Stimulated activated naive CD8-positive, alpha-beta T cell treated with anti-CD3 and anti-CD28 coated beads, Interleukin-15, Interleukin-2, amounts not matched to agents 100 U/mL and 50 U/mL, for 24 hours (primary cell): ENCODE measurements around the gene PYGB.
A peak's percentile ranks its signal among the peaks of the same experiment; 100 is the strongest.
"Not testable (repeated sequence)": the region's sequence is repeated elsewhere in the genome, so short reads cannot be mapped to it uniquely, and the experiment has no call there.

Experiments
- ATAC-seq: fragments of 150-1000 bp; cut with Tn5 transposase; one replicate; pipeline ENCODE4 v1.10.0; 2021
- DNase-seq: peaks from one replicate; pipeline ENCODE4 v3.0.0; 2021

PYGB gene

DNA sequence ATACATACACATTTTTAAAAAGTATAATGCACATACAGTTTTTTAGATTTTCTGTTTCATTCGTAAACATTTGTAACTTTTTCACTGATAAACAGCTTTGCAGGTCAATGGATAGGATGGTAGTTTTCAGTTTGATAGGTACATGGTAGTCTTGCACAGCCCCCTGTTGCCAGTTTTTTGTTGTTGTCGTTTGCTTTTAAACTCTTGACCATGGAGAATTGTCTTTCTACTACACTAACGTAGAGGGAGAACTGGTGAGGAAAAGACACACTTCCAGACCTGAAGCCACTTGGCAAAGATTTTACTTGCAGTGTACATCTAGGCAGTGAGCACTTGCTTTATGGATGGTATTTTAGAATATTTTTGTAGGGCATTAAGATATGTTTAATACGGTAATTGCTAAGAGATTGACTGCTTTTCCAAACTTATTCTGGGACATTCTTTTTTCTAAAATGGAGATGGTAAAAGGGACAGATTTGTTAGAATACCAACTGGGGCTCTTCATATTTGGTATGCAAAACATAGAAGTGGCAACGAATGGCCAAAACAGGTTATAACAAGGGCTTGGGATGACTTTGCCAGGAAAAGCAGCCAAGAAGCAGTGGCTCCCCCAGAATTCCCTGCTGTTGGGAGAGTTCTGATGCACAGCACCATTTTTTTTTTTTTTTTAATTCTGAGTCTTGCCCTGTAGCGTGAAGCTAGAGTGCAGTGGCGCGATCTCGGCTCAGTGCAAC, 1.5 kb downstream of the PYGB start:
- no peak for DNase-seq
- ATAC-seq: no peak

DNA sequence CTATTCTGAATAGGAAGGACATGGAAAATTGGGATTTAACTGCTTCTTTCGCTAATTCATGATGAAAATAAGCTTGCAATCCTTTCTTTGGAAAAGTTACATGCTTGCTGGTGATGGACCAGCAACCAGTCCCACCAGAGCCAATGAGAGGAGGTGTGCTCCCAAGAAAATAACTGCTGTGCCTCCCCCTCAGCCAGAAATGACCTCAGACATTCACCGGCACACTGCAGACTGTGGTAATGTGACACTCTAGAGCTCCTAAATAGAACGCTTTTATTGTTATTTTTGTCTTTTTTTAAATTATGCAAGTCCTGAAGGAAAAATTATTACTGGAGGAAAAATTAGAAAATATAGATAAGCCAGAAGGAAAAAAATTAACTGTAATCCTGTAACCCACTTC, 2.6 kb downstream of the PYGB start:
- ATAC-seq (no peak), DNase-seq (no peak)

DNA sequence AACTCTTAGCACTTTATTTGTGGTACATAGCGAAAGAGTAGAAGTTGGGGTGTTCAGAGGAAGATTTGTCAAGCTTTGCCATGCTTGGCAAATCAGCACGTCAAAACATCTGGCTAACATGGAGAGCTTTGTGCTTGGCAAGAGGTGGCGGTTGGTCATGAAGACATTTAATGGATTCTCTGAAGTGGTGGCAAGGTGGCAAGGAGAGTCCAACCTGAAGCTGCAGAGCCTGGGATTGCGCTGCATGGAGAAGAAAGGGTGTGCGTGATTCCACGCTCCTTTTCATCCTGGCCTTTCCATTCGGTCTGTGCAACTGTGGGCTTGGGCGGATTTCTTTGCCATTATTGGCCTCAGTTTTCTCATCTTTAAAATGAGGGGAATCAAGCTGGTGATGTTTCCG, 3.1 kb downstream of the PYGB start:
- ATAC-seq: no peak
- no peak for DNase-seq

DNA sequence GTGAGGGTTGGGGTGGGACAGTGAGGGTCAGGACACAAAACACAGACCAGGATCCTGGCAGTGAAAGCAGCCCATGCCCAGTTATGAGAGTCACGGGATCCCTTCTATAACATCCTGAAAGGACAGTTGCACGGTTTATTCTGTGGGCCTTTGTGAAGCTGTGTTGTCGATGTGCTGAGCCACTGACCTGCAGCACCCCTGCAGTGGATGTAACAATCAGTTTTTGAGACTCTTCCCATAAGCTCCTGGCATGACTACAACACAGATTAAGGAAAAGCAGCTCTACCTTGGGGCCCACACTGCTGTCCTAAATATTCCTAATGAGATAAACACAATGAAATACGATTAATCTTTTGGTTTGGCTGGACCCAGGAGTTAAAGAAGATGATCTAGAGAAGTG, 3.7 kb downstream of the PYGB start:
- DNase-seq: no peak
- no peak for ATAC-seq

DNA sequence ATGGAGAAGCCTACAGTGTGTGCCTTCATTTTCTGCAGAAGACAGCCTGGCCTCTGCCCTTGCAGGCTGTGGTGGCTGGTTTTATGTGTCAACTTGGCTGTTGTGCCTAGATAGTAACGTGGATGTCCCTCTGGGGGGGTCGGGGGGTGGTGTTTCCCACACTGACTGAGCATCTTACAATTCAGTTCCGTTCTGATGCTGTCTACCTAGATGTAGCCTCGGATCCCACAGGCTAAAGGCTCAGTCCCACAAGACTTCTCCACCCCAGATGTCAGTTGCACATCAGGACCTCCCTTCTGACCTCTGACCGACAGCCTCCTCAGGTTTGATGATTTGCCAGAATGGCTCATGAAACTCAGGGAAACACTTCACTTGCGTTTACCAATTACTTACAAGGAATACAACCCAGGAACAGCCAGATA, 4.4 kb downstream of the PYGB start:
- ATAC-seq (no peak), DNase-seq (no peak)

DNA sequence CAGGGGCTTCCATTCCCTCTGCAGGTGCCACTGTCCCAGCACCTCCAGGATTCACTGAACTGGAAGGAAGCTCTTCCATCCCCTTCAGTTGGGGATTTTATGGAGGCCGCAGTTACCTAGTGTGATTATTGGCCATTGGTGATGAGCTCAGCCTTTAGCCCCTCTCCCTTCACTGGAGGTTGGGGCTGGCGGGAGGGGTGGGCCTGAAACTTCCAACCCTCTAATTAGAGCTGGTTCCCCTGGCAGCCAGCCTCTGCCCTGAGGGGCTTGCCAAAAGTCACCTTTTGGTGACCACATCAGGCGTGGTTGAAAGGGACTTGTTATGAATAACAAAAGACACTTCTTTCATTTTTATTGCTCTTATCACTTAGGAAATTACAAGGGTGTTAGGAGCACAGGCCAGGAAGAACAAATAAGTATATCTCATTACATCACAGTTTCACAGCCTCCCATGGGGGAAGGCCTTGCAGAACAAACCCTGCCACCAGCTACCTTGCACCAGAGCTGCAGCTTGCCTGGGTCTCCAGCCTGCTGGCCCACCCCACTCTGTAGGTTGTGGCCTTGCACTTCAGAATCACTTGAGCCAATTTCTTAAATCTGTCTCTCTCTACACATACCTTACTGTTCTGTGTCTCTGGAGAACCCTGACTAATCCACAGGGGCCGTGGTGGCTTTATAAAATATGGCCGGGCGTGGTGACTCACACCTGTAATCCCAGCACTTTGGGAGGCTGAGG, 5.0 kb downstream of the PYGB start:
- no peak for DNase-seq
- ATAC-seq: peak; percentile 25

DNA sequence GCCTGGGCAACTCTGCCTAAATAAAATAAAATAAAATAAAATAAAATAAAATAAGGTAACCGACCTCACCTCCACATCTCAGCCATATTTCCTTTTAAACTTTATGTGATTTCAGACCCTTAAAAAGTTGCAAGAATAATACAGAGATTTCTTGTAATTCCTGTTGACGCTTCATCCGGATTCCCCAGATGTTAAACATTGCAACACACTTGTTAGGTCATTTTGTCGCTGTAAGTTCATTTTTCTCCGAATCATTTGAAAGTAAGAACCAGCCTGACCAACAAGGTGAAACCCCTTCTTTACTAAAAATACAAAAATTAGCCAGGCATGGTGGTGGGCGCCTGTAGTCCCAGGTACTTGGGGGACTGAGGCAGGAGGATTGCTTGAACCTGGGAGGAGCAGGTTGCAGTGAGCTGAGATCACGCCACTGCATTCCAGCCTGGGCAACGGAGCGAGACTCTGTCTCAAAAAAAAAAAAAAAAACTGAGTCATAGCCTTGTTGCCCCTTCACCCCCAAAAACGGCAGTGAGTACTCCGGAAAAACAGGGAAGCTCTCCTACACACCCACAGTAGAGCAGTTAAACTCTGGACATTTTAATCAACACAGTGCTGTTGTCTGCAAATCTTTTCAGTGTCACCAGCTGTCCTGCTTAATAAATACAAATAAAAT, 5.9 kb downstream of the PYGB start:
- DNase-seq (no peak), ATAC-seq (no peak)

DNA sequence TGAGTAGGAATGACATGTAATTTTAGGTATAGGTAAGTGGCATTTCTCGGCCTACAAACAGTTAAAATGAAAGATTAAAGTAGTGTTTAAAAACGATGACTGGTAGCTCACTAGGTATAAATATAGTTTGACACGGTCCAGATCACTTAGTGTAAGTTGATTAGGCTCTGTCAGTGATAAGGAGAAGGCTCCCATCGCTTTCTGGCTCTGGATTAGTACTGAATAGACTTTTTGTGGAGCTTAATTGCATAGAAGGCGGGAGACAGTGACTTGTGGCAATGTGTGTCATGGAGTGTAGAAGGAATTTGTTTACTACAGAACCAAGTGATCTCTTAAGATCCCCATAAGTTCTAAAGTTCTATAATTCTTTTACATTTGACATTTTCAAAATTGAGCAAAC, 6.7 kb downstream of the PYGB start:
- no peak for DNase-seq

DNA sequence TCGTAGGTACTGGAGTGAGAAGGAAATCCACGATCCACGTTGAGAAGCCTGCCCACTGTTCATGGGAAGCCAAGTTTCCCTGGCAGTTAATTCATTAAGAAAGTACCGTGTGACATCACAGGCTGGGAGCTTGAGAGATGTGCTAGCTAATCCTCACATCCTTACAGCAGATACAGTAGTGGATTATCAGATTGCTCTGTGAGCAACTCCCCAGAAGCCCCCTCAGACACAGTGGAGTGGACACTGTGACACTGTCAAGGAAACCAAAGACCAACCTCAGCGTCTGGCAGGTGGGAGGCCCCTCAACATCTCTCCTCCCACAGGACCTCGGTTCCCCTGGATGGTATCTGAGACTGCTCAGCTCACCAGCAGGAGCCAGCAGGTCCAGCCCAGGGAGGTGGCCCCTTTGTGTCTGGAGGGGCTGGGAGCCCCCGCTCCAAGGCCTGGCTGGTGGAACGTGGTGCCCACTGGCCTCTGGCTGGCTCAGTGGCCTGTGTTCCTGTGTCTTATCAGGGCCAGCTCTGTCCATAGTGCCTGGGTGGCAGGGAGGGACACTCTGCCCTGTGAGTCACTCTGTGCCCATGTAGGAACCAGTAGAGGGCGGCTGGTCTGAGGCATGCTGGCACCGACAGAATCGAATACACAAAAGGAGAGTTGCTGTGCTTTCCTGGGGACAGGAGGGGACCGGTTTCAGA, 7.2 kb downstream of the PYGB start:
- DNase-seq: no peak

More for the DNA sequence above, 6.7 kb downstream of the PYGB start:
- no peak for ATAC-seq

DNA sequence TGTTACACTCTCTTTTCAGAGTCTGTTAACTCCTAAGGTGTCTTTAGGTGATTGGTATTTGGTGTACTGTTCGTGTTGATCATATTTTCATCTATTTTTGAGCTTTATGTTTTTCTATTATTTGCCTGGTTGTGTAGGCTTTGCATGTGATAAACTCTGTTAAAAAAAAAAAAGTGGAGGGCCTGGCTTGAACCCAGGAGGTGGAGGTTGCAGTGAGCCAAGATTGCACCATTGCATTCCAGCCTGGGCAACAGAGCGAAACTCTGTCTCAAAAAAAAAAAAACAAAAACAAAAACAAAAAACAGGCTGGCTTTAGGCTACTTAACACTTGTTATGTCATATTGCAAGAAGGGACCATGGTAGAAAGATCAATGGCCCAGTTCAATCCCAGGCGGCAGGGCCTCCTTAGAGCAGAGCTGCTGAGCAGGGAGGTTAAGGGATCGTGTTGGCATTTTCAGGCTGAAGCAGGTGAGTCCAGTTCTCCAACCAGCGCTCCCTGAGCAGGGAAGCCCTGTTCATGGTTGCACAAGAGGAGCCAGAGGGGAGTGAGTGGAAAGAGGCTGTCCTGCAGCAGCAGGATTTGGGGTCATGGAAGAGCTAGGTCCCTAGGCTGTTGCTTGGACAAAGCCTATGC, 8.5 kb downstream of the PYGB start:
- ATAC-seq: no peak
- no peak for DNase-seq

More for the DNA sequence above, 7.2 kb downstream of the PYGB start:
- ATAC-seq: no peak

DNA sequence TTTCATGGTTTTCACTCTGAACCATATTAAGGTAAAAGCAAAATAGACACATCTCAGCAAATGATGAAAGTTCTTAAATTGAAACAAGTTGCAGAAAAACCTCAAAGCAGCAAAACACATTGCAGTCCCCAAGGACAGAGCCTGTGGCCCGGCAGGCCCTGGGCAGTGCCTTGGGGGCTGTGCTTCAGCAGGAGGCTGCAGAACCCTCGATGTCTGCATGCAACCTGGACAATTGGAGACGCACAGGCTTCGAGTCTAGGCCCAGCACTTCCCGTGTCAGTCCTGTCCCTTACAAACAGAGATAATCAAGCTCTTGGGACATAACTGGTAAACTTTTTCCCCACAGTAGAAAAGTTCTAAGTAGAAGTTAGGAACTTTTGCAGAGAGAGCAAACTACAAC, 9.2 kb downstream of the PYGB start:
- ATAC-seq (no peak), DNase-seq (no peak)

DNA sequence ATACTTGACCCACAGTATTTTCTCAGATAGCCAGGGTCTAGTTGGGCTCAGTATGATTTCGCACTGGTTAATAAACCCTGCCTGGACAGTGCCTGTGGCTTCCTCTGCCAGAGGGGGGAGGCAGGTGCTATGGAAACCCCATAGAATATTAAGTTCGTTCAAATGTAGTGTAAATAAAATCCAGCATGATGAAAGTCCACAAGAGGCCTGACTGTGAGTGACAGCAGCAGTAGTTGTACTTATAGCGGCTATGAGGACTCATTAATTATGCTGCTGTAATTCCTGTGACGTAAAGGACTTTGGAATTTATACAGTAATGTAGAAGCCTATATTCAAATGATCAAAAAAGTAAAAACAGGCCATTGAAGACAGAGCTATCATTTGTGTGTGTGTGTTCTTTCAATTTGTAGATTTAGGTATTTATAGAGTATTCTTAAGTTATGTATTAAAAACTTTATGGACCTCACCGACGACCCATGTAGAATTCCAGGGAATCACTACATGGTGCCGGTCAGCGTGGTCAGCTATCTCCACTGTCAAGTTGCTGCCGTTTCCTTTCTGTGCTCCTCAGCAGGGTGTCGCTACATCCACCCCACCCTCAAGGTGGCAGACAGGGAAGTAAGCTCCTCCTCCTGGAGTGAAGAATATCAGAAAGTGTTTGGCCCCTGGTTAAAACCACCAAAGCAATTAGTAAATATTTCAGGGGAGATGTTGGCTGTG, 10.0 kb downstream of the PYGB start:
- no peak for ATAC-seq
- DNase-seq: no peak

DNA sequence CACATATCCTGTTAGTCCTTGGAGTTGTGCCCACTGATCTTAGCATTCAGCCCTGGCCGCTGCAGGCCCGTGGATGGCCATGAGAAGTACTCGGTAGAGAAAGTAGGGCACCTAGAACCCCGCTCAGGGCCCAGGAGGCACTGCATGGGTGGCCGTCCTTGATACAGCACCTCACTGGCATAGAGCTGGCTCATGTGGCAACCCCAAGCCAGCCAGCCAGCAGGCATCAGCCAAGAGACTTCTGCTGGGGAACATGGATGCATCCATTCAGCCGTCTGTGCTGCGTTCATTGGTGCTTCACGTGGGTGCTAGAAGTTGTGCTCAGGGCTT, 10.6 kb downstream of the PYGB start:
- ATAC-seq (no peak), DNase-seq (no peak)

DNA sequence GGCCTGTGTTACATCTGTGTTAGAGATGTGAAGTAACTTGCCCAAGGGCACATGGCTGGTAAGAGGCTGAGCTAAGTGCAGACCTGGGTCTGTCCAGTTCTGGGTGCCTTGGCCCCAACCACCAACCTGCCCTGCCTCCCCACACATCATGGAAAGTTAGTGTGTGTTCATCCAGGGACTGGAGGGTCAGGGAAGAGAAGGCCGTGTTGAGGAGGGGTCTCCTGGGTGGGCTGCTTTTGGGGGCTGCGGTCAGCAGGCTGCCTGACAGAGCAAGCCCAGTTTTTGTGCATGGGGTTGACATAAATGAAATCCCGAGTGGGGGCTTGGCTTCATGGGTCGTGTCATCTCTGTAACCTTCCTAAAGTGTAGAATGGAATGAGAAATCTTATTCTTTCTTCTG, 10.9 kb downstream of the PYGB start:
- DNase-seq (no peak), ATAC-seq (no peak)

DNA sequence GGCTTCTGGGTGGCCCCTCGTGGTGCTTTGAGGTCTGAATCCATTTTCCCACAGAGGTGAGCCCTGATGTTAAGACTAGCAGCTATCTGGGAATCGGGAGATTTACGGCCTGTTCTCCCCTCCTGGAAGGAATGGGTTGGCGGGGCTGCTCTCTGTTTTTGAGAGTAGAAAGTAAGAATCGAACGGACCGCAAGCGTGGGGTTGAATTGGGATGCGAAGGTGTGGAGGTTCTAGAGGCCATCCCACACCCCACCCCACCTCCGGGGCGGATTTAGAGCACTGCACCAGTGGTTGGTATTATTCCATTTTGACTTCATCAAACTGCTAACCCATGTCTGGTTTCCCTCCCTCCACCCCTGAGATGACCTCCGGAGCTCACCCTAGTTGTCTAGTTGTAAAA, 11.5 kb downstream of the PYGB start:
- DNase-seq (no peak), ATAC-seq (peak; percentile 33)

DNA sequence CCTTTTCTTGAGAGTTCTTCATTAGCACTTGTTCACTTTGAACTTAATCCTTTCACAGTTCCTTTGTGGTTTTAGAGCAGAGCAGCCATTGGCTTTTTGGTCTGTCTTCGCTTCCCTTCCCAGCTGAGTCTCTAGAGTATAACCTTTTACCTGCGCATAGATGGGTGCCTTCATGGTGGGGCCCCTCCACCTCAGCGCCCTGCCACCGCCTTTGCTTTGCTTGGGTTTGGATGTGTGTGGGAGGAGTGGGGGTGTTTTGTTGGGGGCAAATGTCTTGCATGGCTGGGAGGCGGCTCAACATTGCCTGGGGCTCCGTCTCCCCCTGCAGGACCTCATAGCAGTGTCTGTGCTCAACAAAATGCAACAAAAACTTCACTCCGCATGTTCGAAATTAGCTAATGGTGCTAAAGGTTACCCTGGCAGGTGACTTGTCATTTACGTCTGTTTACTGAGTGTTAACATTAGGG, 11.9 kb downstream of the PYGB start:
- peak; percentile 83 for ATAC-seq

DNA sequence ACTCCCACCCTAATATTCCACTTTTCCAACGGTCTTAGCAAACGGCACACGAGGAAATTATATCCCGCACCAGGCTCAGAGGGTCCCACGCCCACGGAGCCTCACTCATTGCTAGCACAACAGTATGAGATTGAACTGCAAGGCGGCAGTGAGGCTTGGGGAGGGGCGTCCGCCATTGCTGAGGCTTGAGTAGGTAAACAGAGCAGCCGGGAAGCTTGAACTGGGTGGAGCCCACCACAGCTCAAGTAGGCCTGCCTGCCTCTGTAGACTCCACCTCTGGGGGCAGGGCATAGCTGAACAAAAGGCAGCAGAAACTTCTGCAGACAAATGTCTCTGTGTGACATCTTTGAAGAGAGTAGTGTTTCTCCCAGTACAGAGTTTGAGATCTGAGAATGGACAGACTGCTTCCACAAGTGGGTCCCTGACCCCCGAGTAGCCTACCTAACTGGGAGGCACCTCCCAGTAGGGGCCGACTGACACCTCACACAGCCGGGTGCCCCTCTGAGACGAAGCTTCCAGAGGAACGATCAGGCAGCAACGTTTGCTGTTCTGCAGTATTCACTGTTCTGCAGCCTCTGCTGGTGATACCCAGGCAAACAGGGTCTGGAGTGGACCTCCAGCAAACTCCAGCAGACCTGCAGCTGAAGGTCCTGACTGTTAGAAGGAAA, 13.0 kb downstream of the PYGB start:
- ATAC-seq, DNase-seq: not testable (repeated sequence)

More for the DNA sequence above, 11.9 kb downstream of the PYGB start:
- peak; percentile 44 for DNase-seq

DNA sequence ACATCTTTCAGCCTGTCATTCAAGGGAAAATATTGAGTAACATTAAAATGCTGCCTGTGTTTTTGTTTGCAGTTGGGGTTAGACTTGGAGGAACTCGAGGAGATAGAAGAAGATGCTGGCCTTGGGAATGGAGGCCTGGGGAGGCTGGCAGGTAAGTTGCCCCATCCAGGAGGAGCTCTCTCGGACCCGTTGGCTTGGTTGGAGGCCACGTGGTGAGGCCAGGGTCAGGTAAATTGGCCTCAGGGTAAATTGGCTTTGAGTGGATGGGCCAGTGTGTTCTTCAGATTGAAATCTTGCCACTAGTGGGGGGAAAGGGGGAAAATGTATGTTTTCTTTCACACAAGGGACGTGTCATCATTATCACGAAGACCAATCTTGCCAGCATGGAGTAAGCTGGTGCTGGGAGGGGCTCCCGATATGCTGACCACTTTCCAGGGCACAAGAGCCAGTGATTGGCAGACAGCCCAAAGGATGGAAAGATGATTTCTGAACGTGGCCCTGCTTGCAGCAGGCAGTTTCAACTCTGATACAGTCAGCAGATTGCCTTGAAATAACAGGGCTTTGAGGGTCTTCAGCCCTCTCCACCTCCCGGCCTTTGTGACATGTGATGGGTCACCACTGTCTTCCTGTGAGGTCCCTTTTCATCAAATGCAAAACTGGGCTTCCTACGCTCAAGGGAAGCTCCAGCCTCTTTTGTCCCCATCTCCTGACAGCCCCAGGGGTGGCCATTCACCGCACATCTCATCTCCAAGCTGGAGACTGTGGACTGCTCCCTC, 21.4 kb downstream of the PYGB start:
- no peak for ATAC-seq

DNA sequence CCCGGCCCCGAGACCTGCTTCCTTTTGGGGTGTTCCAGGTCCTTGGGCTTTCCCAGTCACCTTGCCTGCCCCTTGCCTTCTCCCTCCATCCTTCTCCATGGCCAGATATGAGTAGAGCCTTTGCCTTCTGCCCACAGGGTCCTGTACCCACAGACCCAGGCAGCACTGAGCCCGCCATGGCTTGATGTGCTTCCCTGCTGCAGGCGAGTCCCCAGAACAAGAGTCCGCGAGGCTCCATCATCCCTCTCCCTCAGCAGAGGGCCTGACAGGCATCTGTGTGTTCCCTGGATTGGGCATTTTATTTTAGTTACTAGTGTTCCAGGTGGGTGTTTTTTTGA, 21.9 kb downstream of the PYGB start:
- no peak for ATAC-seq
- DNase-seq: no peak

More for the DNA sequence above, 21.4 kb downstream of the PYGB start:
- no peak for DNase-seq

DNA sequence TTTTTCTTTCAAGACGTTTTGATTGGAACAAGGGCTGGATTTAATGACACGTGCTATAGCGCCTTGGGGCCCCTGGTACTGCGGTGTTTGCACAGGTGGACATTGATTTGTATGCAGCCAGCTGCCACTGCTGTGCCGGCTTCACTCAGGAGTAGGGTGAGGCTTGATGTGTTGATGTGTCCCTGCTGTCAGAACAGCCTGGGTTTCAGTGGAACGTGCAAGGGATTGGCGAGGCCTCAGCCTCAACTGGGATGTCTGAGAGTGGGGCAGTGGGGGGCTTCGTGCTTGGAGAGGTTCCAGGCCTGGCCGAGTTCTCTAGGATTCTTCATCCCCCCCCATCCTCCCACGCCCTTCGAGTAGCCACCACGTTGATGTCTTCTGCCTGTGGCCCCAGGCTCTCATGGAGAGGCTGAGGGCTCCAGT, 23.0 kb downstream of the PYGB start:
- no peak for DNase-seq
- ATAC-seq: no peak
